GM23338 (cell line): ENCODE measurements around the gene UNC5B. TPM values are rescaled to one million over a fixed set of nuclear protein-coding genes. Genes with fewer than 3 reads are reported as not detected.

Experiments used
- ATAC-seq: fragments of 200-7000 bp; cut with Tn5 transposase; 3 replicates; pipeline ENCODE4 v1.9.1; 2020
- DNase-seq: peaks from one replicate; pipeline ENCODE4 v3.0.0-alpha.2; 2015; ENCODE audit warnings: low spot score
- H2AFZ ChIP-seq: fragments of 200-600 bp; sonication (generic); 2 replicates; pipeline ENCODE4 v1.8.0; 2016; ENCODE audit warnings: antibody characterized with exemption, mild to moderate bottlenecking, moderate library complexity
- H3F3A ChIP-seq: fragments of 200-600 bp; sonication (generic); replicated peaks from 2 replicates; pipeline ENCODE4 v1.8.0; 2017; ENCODE audit warnings: antibody characterized with exemption, mixed run types, low read depth
- H3K27ac ChIP-seq: fragments of 200-600 bp; sonication (generic); 2 replicates; pipeline ENCODE4 v1.6.1; 2016; ENCODE audit warnings: low read depth
- H3K27me3 ChIP-seq: fragments of 200-600 bp; sonication (generic); 2 replicates; pipeline ENCODE4 v1.8.0; 2016; ENCODE audit warnings: mild to moderate bottlenecking, mixed run types, moderate library complexity; ENCODE audit not compliant: insufficient read depth
- H3K36me3 ChIP-seq: fragments of 200-600 bp; sonication (generic); 2 replicates; pipeline ENCODE4 v1.8.0; 2016; ENCODE audit warnings: mild to moderate bottlenecking; ENCODE audit not compliant: insufficient read depth
- H3K4me1 ChIP-seq: fragments of 200-600 bp; sonication (generic); 2 replicates; pipeline ENCODE4 v1.8.0; 2016; ENCODE audit warnings: mild to moderate bottlenecking, moderate library complexity; ENCODE audit not compliant: insufficient read depth
- H3K4me2 ChIP-seq: fragments of 200-600 bp; sonication (generic); 2 replicates; pipeline ENCODE4 v1.7.1; 2017; ENCODE audit warnings: mixed run types
- H3K4me3 ChIP-seq: fragments of 200-600 bp; sonication (generic); 2 replicates; pipeline ENCODE4 v1.6.1; 2016; ENCODE audit warnings: mixed run types
- H3K79me2 ChIP-seq: fragments of 200-600 bp; sonication (generic); replicated peaks from 2 replicates; pipeline ENCODE4 v1.8.0; 2017; ENCODE audit warnings: mild to moderate bottlenecking; ENCODE audit not compliant: insufficient read depth
- H3K9me2 ChIP-seq: fragments of 200-600 bp; sonication (generic); 2 replicates; pipeline ENCODE4 v1.8.0; 2017; ENCODE audit not compliant: insufficient read depth
- H4K20me1 ChIP-seq: fragments of 200-600 bp; sonication (generic); replicated peaks from 2 replicates; pipeline ENCODE4 v1.8.0; 2017; ENCODE audit warnings: mild to moderate bottlenecking; ENCODE audit not compliant: insufficient read depth
- H3K27ac Mint-ChIP-seq: 2 replicates; pipeline ENCODE4 v1.8.0; 2020; ENCODE audit warnings: inconsistent platforms, mild to moderate bottlenecking, moderate library complexity, mixed read lengths
- H3K27me3 Mint-ChIP-seq: 3 replicates; pipeline ENCODE4 v1.8.0; 2022; ENCODE audit warnings: low read depth, mild to moderate bottlenecking, moderate library complexity, mixed read lengths, inconsistent platforms; ENCODE audit not compliant: insufficient read depth, poor library complexity
- H3K36me3 Mint-ChIP-seq: 3 replicates; pipeline ENCODE4 v1.8.0; 2021; ENCODE audit warnings: low read depth, mild to moderate bottlenecking, inconsistent platforms, moderate library complexity, mixed read lengths
- H3K4me1 Mint-ChIP-seq: 3 replicates; pipeline ENCODE4 v1.8.0; 2020; ENCODE audit warnings: mild to moderate bottlenecking, inconsistent platforms, mixed read lengths
- H3K4me3 Mint-ChIP-seq: 3 replicates; pipeline ENCODE4 v1.8.0; 2021; ENCODE audit warnings: moderate library complexity, mild to moderate bottlenecking, inconsistent platforms, mixed read lengths
- H3K9me3 Mint-ChIP-seq: 3 replicates; pipeline ENCODE4 v1.8.0; 2020; ENCODE audit warnings: moderate library complexity, mild to moderate bottlenecking, inconsistent platforms, mixed read lengths
- CREB1 ChIP-seq: fragments of 250-450 bp; sonication (Bioruptor Pico); IDR thresholded peaks from 2 replicates; pipeline ENCODE4 v1.5.0; 2020; ENCODE audit warnings: low read depth, mild to moderate bottlenecking, moderate library complexity
- EZH2phosphoT487 ChIP-seq: fragments of 200-600 bp; sonication (generic); IDR thresholded peaks from one replicate; pipeline ENCODE4 v1.8.1; 2018; ENCODE audit warnings: antibody characterized with exemption; ENCODE audit not compliant: unreplicated experiment
- POLR2AphosphoS5 ChIP-seq: IDR thresholded peaks from 2 replicates; pipeline ENCODE4 v1.6.1; 2016; ENCODE audit warnings: antibody characterized with exemption, low read depth
- STAT1 ChIP-seq: IDR thresholded peaks from one replicate; pipeline ENCODE4 v1.6.1; 2016; ENCODE audit warnings: antibody characterized with exemption; ENCODE audit not compliant: unreplicated experiment
- ZNF331 ChIP-seq: fragments of 250-450 bp; sonication (Bioruptor Pico); IDR thresholded peaks from 2 replicates; pipeline ENCODE4 v1.5.0; 2020; ENCODE audit warnings: low read depth, mild to moderate bottlenecking, moderate library complexity
- polyA plus RNA-seq: library from polyadenylated mRNA; unstranded; fragments of >200 nt; fragmentation: Nextera tagmentation; extraction: Ambion mirVana; gene quantifications from 2 replicates; pipeline ENCODE4 v1.2.1, GENCODE V29; 2016
- total RNA-seq: library from RNA; depleted of rRNA; stranded (reverse); fragments of >200 nt; shearing (Covaris generic); gene quantifications from 2 replicates; pipeline ENCODE4 v1.2.3, GENCODE V29; 2014
- TF ChIP-seq, protein P1 (sequence below), 2 experiments: fragments of 200-600 bp in 1 of 2; sonication (generic) in 1 of 2; conservative IDR thresholded peaks; 2 replicates each; pipeline versions ENCODE4 v1.5.1 to v1.6.1; 2016 to 2017; ENCODE audit warnings: antibody characterized with exemption in 2 of 2, low read depth in 2 of 2, mild to moderate bottlenecking in 2 of 2, moderate library complexity in 1 of 2
- TF ChIP-seq, protein P2 (sequence below): fragments of 250-450 bp; sonication (Bioruptor Pico); IDR thresholded peaks from 2 replicates; pipeline ENCODE4 v1.5.0; 2020; ENCODE audit warnings: mild to moderate bottlenecking, moderate library complexity

Gene UNC5B
- total and polyA plus RNA-seq, 2 experiments from 2014 or later = 8.0 to 31.2 TPM

DNA sequence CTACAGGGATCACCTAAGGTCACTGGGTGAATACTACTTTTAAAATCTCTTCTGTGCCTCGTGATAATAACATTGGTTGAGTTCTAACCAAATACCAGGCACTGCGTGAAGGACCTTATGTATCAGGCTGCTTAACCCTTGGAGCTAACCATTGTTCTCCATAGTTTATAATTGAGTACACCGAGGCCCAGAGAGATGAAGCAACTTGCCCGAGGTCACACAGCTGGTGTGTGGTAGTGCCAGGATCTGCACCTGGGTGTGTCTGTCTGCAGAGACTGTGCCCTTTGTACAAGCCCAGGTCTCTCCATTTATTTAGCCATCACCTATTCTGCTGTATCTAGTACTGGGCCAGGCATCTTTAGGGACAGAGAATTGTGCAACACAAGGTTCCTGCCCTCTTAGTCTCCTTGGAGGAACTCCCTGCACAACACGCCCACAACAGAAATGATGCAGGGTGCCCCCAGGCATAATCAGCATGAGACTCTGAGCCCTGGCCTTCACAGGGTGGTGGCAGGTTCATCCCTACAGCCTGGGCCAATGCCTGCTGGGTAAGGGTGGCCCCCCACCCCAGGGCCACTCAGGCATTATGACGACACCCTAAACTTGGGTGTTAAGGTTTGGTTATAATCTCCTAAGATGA, 31.5 kb downstream of the UNC5B start:
- Mint-ChIP-seq H3K4me3 (no peak overlapping the region), H3K4me1 (peaks cover 32% of the 10 kb centered on the region), H3K9me3 (no peaks in the 10 kb centered on the region), H3K36me3 (no peaks in the 10 kb centered on the region), H3K27me3 (peaks cover 9% of the 10 kb centered on the region), H3K27ac (no peak overlapping the region)
- no peaks in the 10 kb centered on the region for H3K9me2 ChIP-seq
- H3K36me3 ChIP-seq = no peaks in the 10 kb centered on the region
- H3K4me2 ChIP-seq = no peak overlapping the region
- H3K27me3 ChIP-seq = no peaks in the 10 kb centered on the region
- H4K20me1 ChIP-seq = peaks cover 6% of the 10 kb centered on the region
- no peak for ATAC-seq
- DNase-seq = no peak
- no peak overlapping the region for H3K27ac ChIP-seq
- TF ChIP-seq CREB1 (no peak), EZH2phosphoT487 (no peak)
- TF ChIP-seq, protein P1, sequence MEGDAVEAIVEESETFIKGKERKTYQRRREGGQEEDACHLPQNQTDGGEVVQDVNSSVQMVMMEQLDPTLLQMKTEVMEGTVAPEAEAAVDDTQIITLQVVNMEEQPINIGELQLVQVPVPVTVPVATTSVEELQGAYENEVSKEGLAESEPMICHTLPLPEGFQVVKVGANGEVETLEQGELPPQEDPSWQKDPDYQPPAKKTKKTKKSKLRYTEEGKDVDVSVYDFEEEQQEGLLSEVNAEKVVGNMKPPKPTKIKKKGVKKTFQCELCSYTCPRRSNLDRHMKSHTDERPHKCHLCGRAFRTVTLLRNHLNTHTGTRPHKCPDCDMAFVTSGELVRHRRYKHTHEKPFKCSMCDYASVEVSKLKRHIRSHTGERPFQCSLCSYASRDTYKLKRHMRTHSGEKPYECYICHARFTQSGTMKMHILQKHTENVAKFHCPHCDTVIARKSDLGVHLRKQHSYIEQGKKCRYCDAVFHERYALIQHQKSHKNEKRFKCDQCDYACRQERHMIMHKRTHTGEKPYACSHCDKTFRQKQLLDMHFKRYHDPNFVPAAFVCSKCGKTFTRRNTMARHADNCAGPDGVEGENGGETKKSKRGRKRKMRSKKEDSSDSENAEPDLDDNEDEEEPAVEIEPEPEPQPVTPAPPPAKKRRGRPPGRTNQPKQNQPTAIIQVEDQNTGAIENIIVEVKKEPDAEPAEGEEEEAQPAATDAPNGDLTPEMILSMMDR (conservative IDR thresholded peaks at IDR 0.05; ENCODE audit: low read depth in 2 of 2) = no peak
- H3K79me2 ChIP-seq = no peaks in the 10 kb centered on the region; the same call in 1 of the 2 replicates
- no peaks in the 10 kb centered on the region for H3F3A ChIP-seq
- H3K4me3 ChIP-seq = no peak overlapping the region
- no peak overlapping the region for H2AFZ ChIP-seq
- H3K4me1 ChIP-seq = no peaks in the 10 kb centered on the region; the same call in 1 of the 2 replicates

DNA sequence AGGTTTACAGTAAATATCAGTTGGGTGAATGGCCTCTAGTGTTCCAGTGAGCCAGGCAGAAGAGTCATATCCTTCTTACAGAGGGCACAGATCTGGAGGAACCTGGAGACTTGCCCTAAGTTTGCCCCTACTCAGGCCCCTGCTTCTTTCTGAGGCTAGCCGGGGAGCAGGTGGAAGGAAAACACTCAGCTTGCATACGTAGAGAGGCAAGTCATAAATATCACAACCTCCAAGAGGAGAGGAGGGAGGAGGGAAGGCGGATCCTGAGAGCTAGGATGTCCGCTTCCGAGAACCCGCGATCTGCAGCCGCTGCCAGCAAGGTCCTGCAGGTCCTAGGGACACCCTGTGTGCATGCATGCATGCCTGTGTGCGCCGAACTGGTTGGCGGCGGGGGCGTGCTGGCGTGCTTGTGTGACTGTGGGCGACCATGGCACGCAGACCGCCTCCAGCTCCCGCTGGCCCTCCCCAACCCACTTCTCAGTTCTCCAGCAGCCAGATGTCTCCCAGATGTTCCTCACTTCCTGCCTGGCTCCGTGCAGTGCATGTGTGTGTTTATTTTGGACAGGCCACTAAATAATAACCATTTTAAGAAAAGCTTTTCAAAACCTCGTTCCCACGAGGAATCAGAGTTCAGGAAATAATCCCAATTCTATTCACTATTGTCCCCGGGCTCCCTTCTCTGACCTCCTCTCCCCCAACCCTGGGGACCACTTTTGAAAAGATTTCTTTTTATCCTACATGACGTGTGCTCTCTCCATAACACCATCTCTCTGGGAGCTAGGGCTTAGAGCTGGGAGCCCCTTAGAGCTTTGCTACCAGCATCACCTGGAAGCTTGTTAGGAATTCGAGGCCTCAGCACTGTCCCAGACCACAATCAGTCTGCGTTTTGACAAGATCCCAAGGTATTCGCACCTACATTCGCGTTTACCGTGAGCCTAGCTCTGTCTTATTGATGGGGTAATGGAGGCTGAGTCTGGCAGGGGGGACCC, 32.4 kb downstream of the UNC5B start:
- Mint-ChIP-seq H3K4me3 (no peak overlapping the region), H3K36me3 (no peaks in the 10 kb centered on the region), H3K27ac (peak overlapping the region; percentile 31), H3K4me1 (peaks cover 32% of the 10 kb centered on the region), H3K27me3 (peaks cover 15% of the 10 kb centered on the region), H3K9me3 (no peaks in the 10 kb centered on the region)
- Histone ChIP-seq H3F3A (no peaks in the 10 kb centered on the region), H3K36me3 (no peaks in the 10 kb centered on the region), H2AFZ (no peak overlapping the region), H3K4me1 (no peaks in the 10 kb centered on the region; the same call in 1 of the 2 replicates), H3K4me2 (no peak overlapping the region), H4K20me1 (peaks cover 6% of the 10 kb centered on the region), H3K27ac (no peak overlapping the region), H3K27me3 (no peaks in the 10 kb centered on the region), H3K79me2 (no peaks in the 10 kb centered on the region; the same call in 1 of the 2 replicates), H3K9me2 (no peaks in the 10 kb centered on the region), H3K4me3 (no peak overlapping the region)
- TF ChIP-seq STAT1 (no peak), ZNF331 (CRISPR knock-in tag) (no peak), POLR2AphosphoS5 (no peak), EZH2phosphoT487 (no peak)
- TF ChIP-seq, protein P1 (conservative IDR thresholded peaks at IDR 0.05; ENCODE audit: low read depth in 2 of 2) = no peak
- TF ChIP-seq, protein P2, sequence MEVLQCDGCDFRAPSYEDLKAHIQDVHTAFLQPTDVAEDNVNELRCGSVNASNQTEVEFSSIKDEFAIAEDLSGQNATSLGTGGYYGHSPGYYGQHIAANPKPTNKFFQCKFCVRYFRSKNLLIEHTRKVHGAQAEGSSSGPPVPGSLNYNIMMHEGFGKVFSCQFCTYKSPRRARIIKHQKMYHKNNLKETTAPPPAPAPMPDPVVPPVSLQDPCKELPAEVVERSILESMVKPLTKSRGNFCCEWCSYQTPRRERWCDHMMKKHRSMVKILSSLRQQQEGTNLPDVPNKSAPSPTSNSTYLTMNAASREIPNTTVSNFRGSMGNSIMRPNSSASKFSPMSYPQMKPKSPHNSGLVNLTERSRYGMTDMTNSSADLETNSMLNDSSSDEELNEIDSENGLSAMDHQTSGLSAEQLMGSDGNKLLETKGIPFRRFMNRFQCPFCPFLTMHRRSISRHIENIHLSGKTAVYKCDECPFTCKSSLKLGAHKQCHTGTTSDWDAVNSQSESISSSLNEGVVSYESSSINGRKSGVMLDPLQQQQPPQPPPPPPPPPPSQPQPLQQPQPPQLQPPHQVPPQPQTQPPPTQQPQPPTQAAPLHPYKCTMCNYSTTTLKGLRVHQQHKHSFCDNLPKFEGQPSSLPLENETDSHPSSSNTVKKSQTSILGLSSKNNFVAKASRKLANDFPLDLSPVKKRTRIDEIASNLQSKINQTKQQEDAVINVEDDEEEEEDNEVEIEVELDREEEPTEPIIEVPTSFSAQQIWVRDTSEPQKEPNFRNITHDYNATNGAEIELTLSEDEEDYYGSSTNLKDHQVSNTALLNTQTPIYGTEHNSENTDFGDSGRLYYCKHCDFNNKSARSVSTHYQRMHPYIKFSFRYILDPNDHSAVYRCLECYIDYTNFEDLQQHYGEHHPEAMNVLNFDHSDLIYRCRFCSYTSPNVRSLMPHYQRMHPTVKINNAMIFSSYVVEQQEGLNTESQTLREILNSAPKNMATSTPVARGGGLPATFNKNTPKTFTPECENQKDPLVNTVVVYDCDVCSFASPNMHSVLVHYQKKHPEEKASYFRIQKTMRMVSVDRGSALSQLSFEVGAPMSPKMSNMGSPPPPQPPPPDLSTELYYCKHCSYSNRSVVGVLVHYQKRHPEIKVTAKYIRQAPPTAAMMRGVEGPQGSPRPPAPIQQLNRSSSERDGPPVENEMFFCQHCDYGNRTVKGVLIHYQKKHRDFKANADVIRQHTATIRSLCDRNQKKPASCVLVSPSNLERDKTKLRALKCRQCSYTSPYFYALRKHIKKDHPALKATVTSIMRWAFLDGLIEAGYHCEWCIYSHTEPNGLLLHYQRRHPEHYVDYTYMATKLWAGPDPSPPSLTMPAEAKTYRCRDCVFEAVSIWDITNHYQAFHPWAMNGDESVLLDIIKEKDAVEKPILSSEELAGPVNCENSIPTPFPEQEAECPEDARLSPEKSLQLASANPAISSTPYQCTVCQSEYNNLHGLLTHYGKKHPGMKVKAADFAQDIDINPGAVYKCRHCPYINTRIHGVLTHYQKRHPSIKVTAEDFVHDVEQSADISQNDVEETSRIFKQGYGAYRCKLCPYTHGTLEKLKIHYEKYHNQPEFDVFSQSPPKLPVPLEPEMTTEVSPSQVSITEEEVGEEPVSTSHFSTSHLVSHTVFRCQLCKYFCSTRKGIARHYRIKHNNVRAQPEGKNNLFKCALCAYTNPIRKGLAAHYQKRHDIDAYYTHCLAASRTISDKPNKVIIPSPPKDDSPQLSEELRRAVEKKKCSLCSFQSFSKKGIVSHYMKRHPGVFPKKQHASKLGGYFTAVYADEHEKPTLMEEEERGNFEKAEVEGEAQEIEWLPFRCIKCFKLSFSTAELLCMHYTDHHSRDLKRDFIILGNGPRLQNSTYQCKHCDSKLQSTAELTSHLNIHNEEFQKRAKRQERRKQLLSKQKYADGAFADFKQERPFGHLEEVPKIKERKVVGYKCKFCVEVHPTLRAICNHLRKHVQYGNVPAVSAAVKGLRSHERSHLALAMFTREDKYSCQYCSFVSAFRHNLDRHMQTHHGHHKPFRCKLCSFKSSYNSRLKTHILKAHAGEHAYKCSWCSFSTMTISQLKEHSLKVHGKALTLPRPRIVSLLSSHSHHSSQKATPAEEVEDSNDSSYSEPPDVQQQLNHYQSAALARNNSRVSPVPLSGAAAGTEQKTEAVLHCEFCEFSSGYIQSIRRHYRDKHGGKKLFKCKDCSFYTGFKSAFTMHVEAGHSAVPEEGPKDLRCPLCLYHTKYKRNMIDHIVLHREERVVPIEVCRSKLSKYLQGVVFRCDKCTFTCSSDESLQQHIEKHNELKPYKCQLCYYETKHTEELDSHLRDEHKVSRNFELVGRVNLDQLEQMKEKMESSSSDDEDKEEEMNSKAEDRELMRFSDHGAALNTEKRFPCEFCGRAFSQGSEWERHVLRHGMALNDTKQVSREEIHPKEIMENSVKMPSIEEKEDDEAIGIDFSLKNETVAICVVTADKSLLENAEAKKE (CRISPR knock-in tag) = no peak
- ATAC-seq (no peak), DNase-seq (no peak)
